HG03469 (cell line): ENCODE results near the gene EEF1E1.
A peak's percentile ranks its signal among the peaks of the same experiment; 100 is the strongest.

ENCODE experiments used
- ATAC-seq: cut with Tn5 transposase; IDR thresholded peaks from one replicate; pipeline ENCODE4 v1.9.1; 2021; ENCODE audit warnings: mild to moderate bottlenecking, moderate library complexity, moderate number of reproducible peaks; ENCODE audit not compliant: unreplicated experiment

EEF1E1 gene

GRCh38 chr6:8088886-8089285 is 13.5 kb downstream of the EEF1E1 start:
- ATAC-seq = no peak

GRCh38 chr6:8087870-8088754 is 14.2 kb downstream of the EEF1E1 start:
- no peak for ATAC-seq

GRCh38 chr6:8086755-8087306 is 15.5 kb downstream of the EEF1E1 start:
- ATAC-seq = no peak

- no peak for ATAC-seq
These were observed 17.3 kb downstream of the EEF1E1 start for GRCh38 chr6:8085053-8085511.

DNA sequence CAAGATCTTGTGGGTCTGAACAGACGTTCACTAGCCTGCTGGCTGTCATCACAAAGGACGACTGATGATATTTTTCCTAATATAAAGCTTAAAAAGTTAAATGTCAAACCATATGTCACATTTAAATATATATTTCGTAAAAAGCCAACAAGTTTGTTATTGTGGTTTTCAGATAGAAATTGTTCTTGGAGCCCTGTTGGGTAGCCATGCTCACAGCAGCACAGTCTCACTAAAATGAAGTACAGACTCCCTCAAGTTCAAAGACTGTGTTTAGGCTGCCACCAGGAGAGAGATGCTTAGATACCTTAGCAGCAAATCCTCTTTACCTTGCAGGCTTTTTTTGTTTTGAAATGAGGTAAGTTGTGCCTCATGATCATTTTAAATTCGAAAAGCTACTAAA is 17.8 kb downstream of the EEF1E1 start:
- ATAC-seq = no peak

GRCh38 chr6:8082954-8083858 is 19.1 kb downstream of the EEF1E1 start:
- ATAC-seq = no peak

DNA sequence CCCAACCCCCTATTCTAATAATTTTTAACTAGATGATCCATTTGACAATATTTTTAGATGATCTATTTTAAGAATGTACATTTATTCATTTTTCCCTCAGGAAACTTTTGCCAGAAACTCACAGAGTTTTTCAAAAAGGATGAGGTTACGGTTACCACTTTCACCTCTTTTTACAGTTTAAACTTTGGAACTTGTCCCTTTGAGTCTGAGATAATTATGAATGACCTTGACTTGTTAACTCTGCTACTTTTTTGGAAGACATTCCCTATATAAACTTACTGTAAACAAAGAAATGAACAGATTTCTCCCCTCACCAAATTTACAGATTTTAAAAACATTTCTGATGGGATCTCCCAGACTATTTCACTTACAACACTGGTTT is 19.8 kb downstream of the EEF1E1 start:
- ATAC-seq = no peak

DNA sequence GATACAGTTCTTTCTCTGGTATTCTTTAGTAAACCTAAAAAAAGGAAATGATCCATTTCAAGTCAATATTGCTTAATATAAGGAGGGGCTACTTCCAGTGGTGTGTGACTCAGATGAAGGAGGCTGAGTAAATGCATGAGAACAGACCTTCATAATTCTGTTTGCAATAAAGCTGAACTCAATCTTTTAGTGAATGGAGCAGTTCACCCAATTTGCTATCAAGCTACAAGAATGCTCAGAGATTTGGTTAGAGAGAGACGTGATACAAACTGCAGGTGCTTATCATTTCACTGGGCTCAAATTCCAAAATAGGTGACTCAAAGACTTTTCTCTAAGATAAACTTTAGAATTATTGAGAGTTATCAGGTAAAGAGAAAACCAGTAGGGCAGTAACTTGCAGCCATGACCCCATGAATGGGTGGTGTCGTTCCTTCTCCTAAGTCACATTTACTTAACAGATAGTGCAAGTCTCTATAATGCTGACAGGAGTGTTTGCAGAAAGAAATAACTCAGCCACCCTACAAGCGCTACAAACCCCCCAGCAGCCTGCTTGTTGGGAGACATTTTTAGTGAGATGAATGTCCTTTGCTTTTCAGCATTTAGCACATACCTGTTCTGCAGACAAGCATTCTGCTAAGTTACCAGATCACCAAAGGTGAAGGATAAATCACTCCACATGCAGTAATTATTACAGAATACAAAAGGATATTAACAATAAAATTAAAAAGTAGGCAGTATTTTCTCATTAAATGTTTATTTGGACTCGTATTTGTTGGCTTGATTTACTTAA is 21.8 kb downstream of the EEF1E1 start:
- ATAC-seq = no peak

- no peak for ATAC-seq
These were observed 23.2 kb downstream of the EEF1E1 start for GRCh38 chr6:8079126-8079525.

GRCh38 chr6:8077991-8078390 is 24.4 kb downstream of the EEF1E1 start:
- no peak for ATAC-seq

GRCh38 chr6:8075704-8076103 is 26.6 kb downstream of the EEF1E1 start:
- ATAC-seq = no peak

- ATAC-seq = no peak
These were observed 27.2 kb downstream of the EEF1E1 start for GRCh38 chr6:8075185-8075584.

DNA sequence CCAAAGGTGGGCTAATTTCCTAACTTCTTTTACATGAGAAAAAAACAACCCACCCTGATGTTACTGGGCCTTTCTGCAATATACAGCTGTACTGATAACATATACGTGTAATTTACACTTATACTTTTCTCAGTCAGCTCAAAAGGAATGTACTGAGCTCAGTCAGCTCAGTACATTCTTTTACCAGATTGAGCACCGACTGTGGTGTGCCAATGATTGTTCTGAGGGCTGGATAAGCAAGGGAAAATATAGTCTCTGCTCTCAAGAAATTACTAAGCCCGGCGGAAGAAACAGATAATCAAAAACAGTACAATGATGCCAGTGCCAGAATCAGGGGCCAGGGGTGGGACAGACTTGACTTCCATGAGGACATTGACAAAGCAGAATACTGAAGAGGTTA is 28.1 kb downstream of the EEF1E1 start:
- no peak for ATAC-seq

DNA sequence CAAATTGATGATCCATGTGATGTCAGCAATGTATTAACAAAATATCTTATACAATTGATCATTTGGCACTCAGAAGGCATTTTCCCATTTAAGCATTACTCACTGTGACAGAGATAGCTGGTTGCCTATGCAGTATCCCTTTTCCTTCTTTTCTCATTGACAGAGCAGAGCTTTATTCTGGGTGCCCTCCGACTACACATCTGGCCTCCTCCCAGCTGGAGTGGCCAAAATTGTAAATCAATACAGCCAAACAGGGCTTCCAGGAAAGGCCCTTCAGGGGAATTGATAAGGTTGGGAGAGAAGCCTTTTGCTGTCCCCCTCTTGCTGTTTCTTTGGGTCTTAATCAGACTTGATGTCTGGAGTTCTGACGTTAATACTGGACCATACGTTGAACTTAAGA is 28.6 kb downstream of the EEF1E1 start:
- no peak for ATAC-seq

DNA sequence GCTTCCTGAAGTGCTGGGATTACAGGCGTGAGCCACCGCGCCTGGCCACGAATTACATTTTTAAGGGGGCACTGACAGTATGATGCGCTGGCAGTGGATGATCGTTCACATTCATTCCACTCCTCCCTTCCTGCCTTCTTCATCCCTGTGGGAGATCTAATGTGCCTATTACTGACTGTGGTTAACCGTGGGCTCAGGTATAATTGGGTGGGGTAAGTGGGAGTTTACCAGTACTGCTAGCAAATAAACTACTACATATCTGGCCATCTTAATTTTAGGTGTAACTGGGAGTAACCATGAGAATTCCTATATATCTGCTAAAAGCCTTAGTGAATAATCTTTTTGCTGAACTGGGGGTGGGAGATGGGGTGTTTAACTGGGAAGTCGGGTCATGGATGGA is 31.6 kb downstream of the EEF1E1 start:
- no peak for ATAC-seq

DNA sequence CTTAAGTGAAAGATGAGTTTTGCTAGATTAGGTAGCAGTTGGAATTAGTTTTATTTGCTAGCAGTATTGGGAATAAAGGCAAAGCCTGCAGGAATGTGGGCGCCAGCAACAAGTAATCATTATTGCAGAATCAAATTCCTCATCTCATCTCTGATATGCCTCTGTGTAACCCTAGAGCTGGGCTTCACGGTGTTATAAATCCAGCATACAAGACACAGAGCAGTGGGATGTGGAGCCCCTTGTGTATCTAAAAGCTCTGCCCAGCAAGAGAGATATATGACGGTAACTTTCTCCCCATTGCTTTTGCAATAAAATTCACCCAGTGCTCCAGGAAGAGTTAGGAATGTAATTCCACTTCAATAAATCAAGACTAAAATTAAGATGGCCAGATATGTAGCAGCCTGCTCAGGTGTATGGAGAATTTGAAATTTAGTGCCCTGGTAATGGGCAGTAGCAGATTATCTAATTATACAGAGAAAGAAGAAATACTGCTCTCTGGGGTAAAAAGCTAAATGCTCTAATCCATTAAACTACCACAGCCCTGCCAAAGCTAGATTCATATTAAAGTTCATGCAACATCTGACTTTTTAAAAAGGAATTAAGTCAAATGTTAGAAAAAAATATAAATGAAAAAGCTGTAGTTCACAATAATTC is 32.6 kb downstream of the EEF1E1 start:
- no peak for ATAC-seq

DNA sequence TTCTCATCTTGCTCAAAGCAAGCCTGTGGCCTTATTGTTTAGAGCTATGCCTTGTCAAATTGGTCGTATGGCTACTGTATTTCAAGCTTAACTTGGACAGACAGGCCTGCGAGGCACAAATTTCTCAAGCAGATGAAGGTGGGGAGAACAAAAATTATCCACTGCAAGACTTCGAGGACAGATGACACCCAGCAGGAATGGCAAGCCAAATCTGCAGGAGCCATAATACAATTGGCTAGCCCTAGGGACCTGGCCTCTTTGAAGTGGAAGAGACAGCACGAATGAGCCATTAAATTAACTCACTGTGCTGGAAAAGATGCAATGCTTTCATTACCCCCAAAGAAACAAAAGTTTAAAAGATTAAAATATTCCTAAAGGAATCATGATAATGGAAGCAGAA is 33.2 kb downstream of the EEF1E1 start:
- no peak for ATAC-seq

GRCh38 chr6:8066108-8066507 is 36.2 kb downstream of the EEF1E1 start:
- ATAC-seq = no peak

GRCh38 chr6:8065519-8065911 is 36.8 kb downstream of the EEF1E1 start:
- ATAC-seq = peak; percentile 63
